Renal pelvis (tissue), 12 donors: ENCODE measurements around the gene RBBP8. TPM values are rescaled to one million over a fixed set of nuclear protein-coding genes. Genes with fewer than 3 reads are reported as not detected.
A peak's percentile ranks its signal among the peaks of the same experiment; 100 is the strongest.
"Not testable (repeated sequence)": the region's sequence is repeated elsewhere in the genome, so short reads cannot be mapped to it uniquely, and the experiment has no call there.

Experiments
- DNase-seq: peaks from one replicate; pipeline ENCODE4 v3.0.0-alpha.2; 2013
- long read RNA-seq, 16 experiments: transcript quantifications; one replicate each; lab custom pipeline, GENCODE V29; 2026
- polyA plus RNA-seq, 3 donors: library from polyadenylated mRNA; unstranded; fragments of 120-200 nt; gene quantifications; one replicate each; pipeline ENCODE4 v1.2.1, GENCODE V29; 2013; ENCODE audit not compliant: insufficient read length in 3 of 3

The RBBP8 gene
- polyA plus RNA-seq = 10 to 100 TPM; 42.9 to 53.8 (median 52.7) TPM
- long read RNA-seq, donor 1, partial matches to known transcripts = 0 of 3 reads
- long read RNA-seq, donor 1, other reads (novel, unspliced or antisense) = 0 of 3 reads
- long read RNA-seq, donor 2, partial matches to known transcripts = 0 of 1 reads
- long read RNA-seq, donor 2, other reads (novel, unspliced or antisense) = 0 of 1 reads
- long read RNA-seq, donor 3, partial matches to known transcripts = 0 of 1 reads
- long read RNA-seq, donor 3, other reads (novel, unspliced or antisense) = 0 of 1 reads
- long read RNA-seq, donor 4, partial matches to known transcripts = 0 of 2 reads
- long read RNA-seq, donor 4, other reads (novel, unspliced or antisense) = 0 of 2 reads
- long read RNA-seq, donor 5, partial matches to known transcripts = 0 of 3 reads
- long read RNA-seq, donor 5, other reads (novel, unspliced or antisense) = 0 of 3 reads
- long read RNA-seq, donor 6, partial matches to known transcripts = 0 of 2 reads
- long read RNA-seq, donor 6, other reads (novel, unspliced or antisense) = 0 of 2 reads
- long read RNA-seq, donor 7, partial matches to known transcripts = 0 of 1 reads
- long read RNA-seq, donor 7, other reads (novel, unspliced or antisense) = 0 of 1 reads
- long read RNA-seq, donor 8 = 0 reads
- long read RNA-seq, donor 9, partial matches to known transcripts = 0 of 5 reads
- long read RNA-seq, donor 9, other reads (novel, unspliced or antisense) = 0 of 5 reads
- long read RNA-seq, donor 10, partial matches to known transcripts = 0 of 3 reads
- long read RNA-seq, donor 10, other reads (novel, unspliced or antisense) = 0 of 3 reads
- long read RNA-seq, donor 11, partial matches to known transcripts = 0 of 2 reads
- long read RNA-seq, donor 11, other reads (novel, unspliced or antisense) = 0 of 2 reads
- long read RNA-seq, donor 12, partial matches to known transcripts = 0 of 4 reads
- long read RNA-seq, donor 12, other reads (novel, unspliced or antisense) = 0 of 4 reads
- long read RNA-seq, donor 13, partial matches to known transcripts = 0 of 2 reads
- long read RNA-seq, donor 13, other reads (novel, unspliced or antisense) = 0 of 2 reads
- long read RNA-seq, donor 14 = 0 reads
- long read RNA-seq, donor 15 = 0 reads
- long read RNA-seq, donor 16 = 0 reads

DNA sequence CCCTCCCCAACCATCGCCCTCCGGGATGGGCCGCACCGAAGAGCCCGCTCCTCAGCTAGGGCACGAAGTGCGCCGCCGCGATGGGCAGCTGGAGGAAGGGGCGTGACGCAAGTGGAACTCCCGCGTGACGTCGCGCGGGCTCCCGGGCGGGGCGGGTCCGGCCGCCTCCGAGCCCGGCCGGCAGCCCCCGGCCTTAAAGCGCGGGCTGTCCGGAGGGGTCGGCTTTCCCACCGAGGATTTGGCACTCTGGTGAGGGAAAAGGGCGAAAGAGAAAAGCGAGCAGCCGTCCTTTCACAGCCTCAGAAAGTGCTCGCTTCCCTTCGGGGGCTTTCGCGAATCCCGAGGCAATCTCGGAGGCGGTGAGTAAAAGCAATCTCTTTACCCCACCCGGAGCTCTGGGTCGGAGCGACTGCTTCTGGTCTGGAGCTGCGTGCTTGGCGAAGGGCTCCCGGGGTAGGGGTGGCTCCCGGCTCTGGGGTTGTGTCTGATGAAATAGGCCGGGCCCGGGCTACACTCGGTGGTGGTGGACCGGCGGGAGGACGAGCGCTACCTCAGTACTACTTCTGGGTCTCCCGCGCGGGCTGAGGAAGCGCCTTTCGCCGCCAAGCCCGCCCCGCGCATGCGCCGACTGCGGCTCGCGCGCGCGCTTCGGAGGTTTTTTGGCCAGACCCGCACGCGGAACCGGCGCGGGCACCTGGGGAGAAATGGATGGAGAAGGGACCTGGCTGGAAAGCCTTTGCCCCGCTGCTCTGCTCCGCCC lies at the start of gene RBBP8:
Gene RBBP8 (plus strand): TSS at position 123 of the 760 bp plus-strand sequence. CDS start 3,524 bp downstream, outside the sequence.
- peak; percentile 86 for DNase-seq

DNA sequence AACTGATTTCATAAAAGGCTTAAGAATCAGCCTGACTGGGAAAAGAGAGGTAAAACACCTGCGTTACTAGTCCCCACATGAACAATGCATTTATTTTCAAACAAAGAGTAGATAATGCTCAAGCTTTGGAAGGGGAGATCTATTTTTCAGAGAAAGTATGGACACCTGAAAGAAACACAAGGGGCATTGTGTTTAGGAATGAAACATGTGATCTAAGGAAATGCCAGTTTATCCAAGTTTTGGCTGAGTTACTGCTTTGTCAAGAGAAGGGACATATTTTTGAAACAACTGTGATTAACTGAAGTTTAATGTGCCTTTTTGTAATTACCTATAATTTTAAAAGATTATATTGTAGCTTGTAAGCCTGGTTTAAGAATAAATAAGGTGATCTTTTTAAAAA lies 49.3 kb upstream of the RBBP8 start:
- DNase-seq = no peak

DNA sequence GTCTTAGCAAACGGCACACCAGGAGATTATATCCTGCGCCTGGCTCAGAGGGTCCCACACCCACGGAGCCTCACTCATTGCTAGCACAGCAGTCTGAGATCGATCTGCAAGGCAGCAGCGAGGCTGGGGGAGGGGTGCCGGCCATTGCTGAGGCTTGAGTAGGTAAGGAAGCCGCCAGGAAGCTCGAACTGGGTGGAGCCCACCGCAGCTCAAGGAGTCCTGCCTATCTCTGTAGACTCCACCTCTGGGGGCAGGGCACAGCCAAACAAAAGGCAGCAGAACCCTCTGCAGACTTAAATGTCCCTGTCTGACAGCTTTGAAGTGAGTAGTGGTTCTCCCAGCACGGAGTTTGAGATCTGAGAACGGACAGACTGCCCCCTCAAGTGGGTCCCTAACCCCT lies 47.4 kb upstream of the RBBP8 start:
- not testable (repeated sequence) for DNase-seq

DNA sequence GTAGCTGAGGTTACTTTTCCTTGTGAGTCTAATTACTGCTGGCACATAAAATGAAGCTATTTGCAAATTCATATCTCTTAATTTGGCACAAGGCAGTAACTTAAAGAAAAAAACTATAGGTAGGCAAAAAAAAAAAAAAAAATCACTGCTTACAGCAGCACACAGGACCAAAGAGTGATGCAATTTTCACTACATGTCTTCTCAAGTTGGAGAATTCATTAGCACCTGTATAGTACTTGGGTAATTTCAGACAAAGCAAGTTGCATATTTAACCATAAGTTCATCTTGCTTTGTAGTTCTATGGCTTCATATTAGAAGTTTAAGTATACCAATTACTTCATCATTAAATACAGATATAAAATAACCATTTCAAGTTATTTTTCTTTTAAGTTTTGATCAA lies 33.7 kb upstream of the RBBP8 start:
- no peak for DNase-seq

DNA sequence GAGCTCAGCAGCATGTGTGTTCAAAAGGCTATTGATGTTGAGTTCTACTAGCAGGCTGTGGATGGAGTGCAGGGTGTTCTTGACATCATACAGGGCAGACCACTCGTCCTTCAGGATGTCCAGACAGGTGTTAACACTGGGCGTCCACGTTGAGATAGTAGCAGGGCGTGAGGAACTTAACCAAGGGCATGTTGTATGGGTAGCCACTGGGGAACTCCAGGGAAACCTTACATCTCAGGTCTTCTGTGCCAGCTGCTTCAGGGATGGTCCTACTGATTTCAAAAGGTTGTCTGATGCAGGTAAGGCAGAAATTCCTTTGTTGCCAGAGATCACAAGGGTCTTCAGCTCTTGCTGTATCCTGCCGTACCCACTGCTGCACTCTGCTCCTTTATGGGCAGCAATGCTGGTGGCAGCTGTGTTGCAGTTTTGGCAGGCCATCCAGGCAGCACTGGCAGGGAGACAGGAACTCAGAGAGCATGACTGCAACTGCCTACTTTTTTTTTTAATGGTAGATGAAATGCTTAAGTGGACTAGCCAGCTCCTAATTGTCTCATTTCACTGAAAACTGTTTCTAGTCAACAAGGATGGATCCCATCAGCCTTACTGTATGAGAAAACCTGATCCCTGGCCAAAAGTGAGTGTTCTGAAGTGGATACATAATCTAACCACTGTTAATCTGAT lies 32.4 kb upstream of the RBBP8 start:
- DNase-seq = no peak

DNA sequence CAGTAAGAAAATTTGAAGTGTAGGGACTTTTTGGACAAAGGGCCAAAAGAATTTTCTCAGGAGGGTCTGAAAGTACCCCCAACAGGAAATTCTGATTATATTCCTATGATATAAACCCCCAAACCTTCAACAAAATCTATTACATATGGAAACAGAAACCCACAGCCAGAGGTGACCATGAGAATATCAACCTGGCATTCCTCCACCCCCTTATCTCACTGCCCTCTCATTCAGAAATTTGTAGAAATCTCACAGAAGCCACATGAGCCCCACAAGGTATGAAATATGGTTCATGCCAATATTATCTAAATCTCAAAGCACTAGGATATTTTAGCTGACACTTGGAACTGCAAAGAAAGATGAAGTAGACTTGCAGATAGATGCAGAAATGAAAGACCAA lies 31.0 kb upstream of the RBBP8 start:
- no peak for DNase-seq

DNA sequence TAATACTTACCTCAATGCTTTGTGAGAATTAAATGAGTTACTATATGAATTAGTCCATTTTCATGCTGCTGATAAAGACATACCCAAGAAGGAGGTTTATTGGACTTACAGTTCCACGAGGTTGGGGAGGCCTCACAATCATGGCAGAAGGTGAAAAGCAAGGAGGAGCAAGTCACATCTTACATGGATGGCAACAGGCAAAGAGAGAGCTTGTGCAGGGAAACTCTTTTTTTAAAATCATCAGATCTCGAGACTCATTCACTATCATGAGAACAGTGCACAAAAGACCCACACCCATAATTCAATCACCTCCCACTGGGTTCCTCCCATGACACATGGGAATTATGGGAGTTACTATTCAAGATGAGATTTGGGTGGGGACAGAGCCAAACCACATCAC lies 29.9 kb upstream of the RBBP8 start:
- not testable (repeated sequence) for DNase-seq

DNA sequence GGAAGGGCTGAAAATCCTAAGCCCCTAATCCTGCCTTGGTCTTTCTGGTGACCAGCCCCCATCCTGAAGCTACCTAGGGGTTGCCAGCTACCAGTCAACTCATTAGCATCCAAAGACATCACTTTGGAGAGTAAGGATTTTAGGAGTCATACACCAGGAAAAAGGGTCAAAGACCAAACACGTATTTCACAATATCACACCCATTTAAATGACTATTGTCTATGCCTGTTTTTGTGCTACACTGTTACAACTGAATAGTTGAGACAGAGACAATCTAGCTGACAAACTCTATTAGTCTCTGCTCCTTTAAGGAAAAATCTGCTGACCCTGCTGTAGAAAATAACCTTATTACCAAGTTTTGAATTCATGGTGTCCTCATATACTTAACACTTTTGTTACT lies 21.0 kb upstream of the RBBP8 start:
- no peak for DNase-seq

DNA sequence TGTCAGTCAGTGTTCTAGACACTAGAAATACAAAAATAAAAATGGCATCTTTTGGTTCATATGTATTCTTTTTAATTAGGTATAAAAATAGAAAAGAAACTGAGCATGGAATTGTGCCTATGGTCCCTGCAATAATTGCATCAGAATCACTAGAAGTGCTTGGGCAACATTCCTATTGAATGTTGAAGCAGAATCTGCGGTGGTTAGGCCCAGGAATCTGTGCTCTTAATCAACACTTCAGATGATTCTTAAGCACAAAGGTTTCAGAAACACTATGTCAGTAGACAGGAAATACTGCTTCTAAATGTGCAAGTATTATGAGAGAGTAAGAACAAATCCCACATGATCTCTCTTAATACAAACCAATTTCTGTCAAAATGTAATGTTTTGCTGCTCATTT lies 20.3 kb upstream of the RBBP8 start:
- no peak for DNase-seq

DNA sequence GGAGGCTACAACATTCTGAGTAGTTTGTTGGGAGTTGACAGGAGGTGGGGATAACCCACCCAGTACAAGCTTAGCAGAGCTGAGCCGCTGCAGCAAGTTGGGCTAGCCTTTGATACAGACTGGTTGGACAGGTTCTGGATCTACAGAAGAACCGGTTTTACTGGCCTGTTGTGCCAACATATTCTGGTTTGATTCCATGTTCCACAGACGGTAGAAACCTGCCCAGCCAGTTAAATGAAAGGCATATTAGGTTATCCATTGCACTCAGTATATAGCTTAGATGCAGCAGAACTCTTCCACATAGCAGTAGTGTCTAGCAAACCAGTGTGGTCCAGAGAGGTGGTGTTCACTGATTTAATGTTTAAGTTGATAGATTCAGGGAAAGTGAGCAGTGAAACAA lies 19.3 kb upstream of the RBBP8 start:
- DNase-seq = peak; percentile 84

DNA sequence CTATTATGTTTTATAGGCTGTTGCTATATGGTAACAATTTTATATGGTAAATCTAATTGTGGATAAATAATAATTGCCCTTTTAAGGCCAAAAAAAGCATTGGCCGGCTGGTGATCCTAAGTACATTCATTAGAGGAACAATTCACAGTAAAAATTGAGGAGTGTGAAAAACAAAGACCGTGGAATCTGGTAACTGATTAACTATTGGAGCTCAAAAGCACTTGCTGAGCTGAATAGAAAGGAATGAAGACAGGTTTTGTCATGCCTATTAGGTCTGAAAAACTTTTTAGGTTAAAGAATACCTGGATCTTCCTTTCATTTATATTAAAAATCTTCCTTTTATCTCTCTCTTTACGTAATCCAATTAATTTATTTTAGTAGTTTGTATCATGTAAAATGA lies 18.5 kb upstream of the RBBP8 start:
- peak; percentile 42 for DNase-seq

DNA sequence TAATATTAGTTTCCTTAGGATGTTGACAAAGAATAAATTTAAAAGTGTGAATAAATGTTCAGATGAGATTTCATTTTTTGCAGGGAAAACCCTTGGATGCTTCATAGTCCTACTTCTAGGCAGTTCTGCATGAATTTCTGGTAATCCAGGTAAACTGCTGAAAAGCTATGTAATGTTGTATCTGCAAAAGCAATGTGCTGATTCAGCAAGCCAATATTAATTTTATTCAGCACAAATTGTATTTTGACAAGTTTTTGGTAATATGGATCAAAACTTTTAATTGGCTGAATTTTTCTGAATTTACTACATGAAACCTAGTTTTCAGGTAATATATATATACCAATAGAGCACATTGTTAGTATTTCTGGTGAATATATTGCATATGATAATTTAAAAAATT lies 17.8 kb upstream of the RBBP8 start:
- DNase-seq = no peak

DNA sequence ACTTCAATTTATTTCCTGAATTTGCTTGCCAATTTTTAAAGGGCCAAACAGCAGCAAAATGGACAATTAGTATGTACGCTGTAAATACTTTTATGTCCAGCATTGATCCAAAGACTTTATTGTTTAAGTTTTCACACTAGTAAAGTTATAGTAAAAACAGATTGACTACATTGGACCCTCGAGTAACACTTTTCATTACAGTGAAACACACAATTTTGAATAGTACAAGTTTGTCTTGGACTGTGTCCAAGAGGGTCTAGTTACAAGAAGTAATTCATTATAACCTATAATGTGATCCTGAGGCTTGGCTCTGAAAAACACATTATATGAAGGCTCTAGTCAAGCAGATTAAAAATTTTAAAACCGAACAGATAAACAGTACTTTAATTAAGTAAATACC lies 11.4 kb upstream of the RBBP8 start:
- peak; percentile 71 for DNase-seq

DNA sequence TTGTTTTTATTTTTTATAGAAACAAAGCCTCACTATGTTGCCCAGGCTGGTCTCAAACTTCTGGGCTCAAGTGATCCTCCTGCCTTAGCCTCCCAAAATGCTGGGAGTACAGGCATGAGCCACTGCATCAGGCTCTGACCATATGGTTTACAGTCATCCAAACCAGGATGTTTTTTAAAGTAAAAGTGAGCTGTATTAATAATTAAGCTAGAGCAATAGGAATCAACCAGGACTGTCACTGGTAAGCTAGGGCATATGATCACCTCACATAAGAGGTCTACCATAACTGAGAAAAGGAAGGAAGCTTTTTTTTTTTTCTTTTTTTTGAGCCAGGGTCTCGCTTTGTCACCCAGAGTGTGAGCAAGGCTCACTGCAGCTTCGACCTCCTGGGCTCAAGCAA lies 8.5 kb upstream of the RBBP8 start:
- no peak for DNase-seq

DNA sequence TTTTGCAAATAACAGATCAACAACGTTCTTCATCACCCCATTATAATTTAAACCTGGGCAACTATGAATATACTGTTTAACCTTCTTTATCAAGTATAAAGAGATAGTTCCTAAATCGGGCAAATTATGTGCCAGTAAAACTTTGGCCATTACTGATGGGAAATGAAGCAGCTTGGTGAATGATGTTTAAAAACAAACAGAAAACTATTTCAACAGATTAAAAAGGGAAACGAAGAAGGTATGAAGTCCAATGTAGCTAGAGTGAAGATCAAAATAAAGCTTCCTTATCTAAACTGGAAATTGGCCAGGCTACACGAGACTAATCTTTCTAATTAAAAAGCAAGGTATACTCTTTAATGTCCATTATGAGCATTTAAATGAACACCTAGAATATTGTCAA lies 6.7 kb upstream of the RBBP8 start:
- DNase-seq = no peak

DNA sequence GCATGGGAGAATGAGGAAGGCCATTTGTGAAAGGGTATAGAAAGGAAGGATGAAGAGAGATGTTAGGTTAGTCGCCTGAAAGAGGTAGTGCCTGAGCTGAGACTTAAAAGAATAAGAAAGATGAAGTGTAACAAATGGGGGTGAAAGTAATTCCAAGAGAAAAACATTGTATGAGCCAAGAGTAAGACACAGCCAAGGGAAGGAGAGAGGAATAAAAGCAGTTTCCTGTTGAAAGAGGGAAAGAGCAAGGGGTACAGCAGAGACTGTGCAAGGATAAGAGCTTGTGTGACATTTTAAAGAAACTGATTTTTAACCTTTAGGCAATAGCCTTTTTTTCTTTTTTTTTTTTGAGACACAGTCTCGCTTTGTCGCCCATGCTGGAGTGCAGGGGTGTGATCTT lies 4.8 kb upstream of the RBBP8 start:
- no peak for DNase-seq

DNA sequence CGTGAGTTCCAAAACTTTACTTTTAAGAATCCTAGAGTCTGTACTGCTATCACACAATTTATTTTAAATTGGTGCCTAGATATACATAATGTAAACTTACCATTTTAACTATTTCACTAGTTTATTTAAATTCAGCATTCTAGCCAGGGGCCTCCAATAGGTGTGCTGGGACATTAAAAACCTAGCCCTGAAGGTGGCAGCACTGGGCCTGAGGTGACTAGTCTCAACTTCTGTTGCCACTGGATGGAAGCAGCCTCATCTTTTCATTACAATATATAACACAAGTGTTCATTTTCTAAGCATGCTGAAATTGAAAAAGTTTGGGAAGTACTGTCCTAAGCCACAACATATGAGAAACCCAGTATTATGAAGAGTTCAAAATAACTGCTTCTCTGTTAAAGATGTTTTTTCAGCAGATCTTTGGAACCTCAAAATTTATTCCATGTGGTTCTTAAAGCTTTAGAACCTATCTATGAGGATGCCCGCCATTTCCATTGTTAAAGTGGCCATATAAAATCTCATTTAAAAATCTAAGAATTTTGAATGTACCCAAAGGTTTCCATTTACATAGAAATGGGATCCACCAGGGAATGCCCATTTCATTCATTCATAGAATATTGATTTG lies 2.9 kb upstream of the RBBP8 start:
- DNase-seq = peak; percentile 61

DNA sequence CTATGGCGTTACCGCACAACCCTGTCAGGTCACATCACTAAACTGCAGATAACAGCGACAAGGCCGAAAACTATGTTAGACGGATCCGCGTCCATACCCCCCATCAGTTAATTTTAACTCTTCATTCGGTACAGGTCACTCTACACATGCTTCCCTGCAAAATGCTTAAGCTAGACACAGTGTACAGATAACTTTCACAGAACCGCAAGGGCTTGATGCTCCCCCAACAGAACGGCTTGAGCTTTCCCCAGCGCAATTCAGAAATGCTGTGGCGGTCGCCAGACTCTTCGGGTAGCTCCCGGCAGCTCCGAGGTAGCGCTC lies 283 bp upstream of the RBBP8 start:
- DNase-seq = no peak

DNA sequence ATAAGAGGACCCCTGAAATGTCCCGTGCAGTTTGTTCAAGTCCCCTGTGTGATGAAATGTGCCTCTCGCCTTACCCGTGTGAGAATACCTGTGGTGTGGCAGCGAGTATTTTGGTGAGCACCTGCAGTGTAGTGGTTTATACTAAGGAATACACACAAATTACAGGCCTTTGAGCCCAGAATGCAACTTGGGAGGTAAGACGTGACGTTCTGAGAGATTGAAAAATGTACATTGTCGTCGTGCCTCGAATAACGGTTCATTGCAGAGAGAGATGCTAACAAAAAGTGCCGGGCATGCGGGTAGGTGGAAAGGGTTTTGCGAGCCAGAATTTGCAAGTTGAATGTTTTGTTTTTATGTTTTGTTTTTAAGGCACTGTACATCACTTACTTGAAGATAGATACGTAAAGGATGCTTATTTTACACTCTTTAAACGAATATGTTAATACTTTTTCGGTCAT lies 867 bp downstream of the RBBP8 start:
- no peak for DNase-seq

DNA sequence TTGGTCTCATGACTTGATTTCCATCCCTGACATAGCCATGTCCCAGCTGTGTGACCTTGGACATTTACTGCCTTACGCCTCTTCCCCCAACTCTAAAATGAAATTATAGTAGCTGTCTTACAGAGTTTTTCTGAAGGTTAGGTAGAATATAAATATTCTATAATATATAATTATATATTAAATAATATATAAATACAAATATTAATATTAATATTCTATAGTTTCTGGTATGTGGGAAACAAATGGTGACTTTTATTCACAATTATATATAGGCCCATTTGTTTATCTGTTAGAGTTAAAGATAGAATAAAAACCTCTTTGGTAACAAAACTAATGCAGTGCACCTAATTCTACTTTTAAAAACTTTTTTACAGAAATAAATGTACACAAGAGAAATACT lies 1.7 kb downstream of the RBBP8 start:
- DNase-seq = no peak

DNA sequence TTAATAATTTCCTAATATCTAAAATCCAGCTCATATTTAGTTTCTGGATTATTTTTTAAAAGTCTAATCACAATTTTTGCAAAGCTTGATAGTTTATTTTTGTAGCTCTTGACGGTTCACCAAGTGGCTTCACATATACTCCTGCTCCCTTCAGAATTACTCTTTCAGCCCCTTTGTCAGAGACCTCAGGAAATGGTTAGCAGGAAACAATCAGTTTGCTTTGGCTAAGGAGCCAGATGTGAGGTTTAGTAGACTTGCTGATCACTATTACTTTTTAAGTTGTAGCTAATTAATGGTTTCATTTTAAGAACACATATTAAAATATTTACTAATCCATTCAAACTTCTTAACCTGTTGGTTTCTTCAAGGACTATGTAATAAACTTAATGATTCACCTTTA lies 2.3 kb downstream of the RBBP8 start:
- DNase-seq = no peak
